DND-41 (cell line): ENCODE results near the gene HOXB4.

Experiments used
- CTCF ChIP-seq: IDR thresholded peaks from 2 replicates; pipeline ENCODE4 v1.5.1; 2012; ENCODE audit warnings: borderline replicate concordance, low read length, moderate library complexity, mild to moderate bottlenecking; ENCODE audit not compliant: poor library complexity, severe bottlenecking; ENCODE audit errors: extremely low read depth
- EZH2 ChIP-seq: IDR thresholded peaks from 3 replicates; pipeline ENCODE4 v1.6.1; 2012; ENCODE audit warnings: borderline replicate concordance, low read depth, mild to moderate bottlenecking, moderate library complexity, low read length, inconsistent platforms; ENCODE audit not compliant: severe bottlenecking

GRCh38 chr17:48556229-48556575 lies 21.9 kb downstream of the HOXB4 start:
- TF ChIP-seq EZH2 (no peak), CTCF (no peak)
